ENCODE data around the gene MAP1B. TPM values are rescaled to one million over a fixed set of nuclear protein-coding genes. Genes with fewer than 3 reads are reported as not detected.

MAP1B gene
- polyA plus RNA-seq, 3 donors: 0.02 TPM; not detected in 2

DNA sequence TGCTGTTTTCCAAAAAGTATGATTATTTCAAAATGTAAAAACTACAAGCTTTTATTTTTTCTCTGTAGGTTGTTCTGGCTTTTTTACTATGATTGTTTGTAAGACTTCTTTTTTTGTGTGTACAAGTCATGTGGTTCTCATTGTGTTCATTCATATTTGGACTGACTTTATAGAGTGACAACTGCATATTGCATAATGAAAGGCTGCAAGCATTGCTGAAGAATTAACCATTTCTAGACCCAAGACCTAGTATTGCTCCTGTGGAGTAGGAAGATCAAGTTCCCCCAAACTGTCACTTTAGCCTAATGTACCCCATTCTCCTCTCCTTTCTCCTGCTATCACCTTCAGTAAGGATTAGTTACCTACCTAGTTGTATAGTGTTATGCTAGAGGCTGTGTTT is 10.0 kb downstream of the MAP1B start:
- Histone ChIP-seq H4K20me1 (ENCODE audit: insufficient read depth, low read length) (no peaks in the 10 kb centered on the region), H3K27ac (ENCODE audit: low read depth in 1 of 2, low read length in 2 of 2) (no peak overlapping the region), H3K9ac (ENCODE audit: insufficient read depth, low read length, poor library complexity, severe bottlenecking) (no peak overlapping the region), H3K4me1 (ENCODE audit: control insufficient read depth in 1 of 2, insufficient read depth in 2 of 2, low read length in 2 of 2) (no peaks in the 10 kb centered on the region), H3K27me3 (ENCODE audit: control insufficient read depth in 2 of 2, insufficient read depth in 2 of 2, low read length in 2 of 2) (peaks cover 16 to 24% of the 10 kb centered on the region in 2 donors), H3K36me3 (replicated peaks in 1 of 2; ENCODE audit: control insufficient read depth in 1 of 2, insufficient read depth in 2 of 2, low read length in 2 of 2) (no peaks in the 10 kb centered on the region), H2AFZ (ENCODE audit: insufficient read depth, low read depth, low read length, poor library complexity, severe bottlenecking) (no peak overlapping the region), H3K9me3 (replicated peaks in 1 of 2; ENCODE audit: control insufficient read depth in 1 of 2, insufficient read depth in 1 of 2, low read length in 2 of 2) (no peaks in the 10 kb centered on the region), H3K79me2 (ENCODE audit: insufficient read depth, low read length) (no peaks in the 10 kb centered on the region), H3K4me2 (replicated peaks; ENCODE audit: extremely low read depth, low read length, poor library complexity, severe bottlenecking) (no peak overlapping the region), H3K4me3 (replicated peaks in 1 of 3; ENCODE audit: low read depth in 2 of 3, low read length in 3 of 3) (no peak overlapping the region)
- H3K27me3 Mint-ChIP-seq (ENCODE audit: low read depth in 3 of 3): peaks cover 5 to 30% (median 10%) of the 10 kb centered on the region in 3 donors
- intact Hi-C loops (cut with micrococcal nuclease): no loop called here
- no peak overlapping the region for H3K4me3 Mint-ChIP-seq
- peaks cover 0 to 2% (median 0%) of the 10 kb centered on the region in 7 donors for H3K9me3 Mint-ChIP-seq
- H3K4me1 Mint-ChIP-seq: no peaks in the 10 kb centered on the region
- TF ChIP-seq, protein P1, sequence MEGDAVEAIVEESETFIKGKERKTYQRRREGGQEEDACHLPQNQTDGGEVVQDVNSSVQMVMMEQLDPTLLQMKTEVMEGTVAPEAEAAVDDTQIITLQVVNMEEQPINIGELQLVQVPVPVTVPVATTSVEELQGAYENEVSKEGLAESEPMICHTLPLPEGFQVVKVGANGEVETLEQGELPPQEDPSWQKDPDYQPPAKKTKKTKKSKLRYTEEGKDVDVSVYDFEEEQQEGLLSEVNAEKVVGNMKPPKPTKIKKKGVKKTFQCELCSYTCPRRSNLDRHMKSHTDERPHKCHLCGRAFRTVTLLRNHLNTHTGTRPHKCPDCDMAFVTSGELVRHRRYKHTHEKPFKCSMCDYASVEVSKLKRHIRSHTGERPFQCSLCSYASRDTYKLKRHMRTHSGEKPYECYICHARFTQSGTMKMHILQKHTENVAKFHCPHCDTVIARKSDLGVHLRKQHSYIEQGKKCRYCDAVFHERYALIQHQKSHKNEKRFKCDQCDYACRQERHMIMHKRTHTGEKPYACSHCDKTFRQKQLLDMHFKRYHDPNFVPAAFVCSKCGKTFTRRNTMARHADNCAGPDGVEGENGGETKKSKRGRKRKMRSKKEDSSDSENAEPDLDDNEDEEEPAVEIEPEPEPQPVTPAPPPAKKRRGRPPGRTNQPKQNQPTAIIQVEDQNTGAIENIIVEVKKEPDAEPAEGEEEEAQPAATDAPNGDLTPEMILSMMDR (IDR thresholded peaks at IDR 0.05): no peak
- DNase-seq: no peak
- H3K36me3 Mint-ChIP-seq: no peaks in the 10 kb centered on the region
- no peak overlapping the region for H3K27ac Mint-ChIP-seq

DNA sequence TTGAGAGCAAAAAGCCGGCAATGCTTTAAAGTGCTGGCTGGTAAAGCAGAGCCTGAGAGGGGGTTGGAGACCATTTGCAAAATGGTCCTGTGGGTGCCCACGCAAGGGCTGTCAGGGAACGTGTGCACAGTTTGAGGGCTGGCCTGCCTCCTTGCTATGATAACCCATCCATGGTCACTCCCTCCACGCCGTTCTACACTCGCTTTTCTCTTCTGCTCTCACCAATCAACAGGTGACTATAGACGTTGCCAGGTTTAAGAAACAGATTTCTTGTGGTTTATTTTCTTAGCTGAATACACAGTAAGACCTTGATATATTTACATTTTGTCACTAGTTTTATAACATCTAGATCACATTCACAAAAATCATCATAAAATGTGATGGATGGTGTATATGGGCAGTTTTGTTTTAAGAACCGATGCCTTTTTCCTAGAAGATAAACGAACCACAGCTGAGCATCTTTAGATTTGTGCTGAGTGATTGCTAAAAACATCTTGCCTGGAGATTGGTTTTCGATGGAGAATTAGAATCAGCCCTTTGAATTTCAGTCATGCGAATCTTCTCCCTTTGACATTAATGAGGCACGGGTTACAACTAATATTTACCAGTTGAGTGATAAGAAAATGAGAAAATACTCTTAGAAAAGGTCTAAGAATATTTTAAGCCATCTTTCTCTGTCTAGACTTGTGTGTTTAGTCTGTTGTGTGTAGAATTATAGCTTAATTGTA is 13.9 kb downstream of the MAP1B start:
- no peak for DNase-seq
- H3K4me1 ChIP-seq (ENCODE audit: control insufficient read depth in 1 of 2, insufficient read depth in 2 of 2, low read length in 2 of 2): no peaks in the 10 kb centered on the region
- TF ChIP-seq, protein P1 (IDR thresholded peaks at IDR 0.05): no peak
- H2AFZ ChIP-seq (ENCODE audit: insufficient read depth, low read depth, low read length, poor library complexity, severe bottlenecking): no peak overlapping the region
- no peaks in the 10 kb centered on the region for H3K4me1 Mint-ChIP-seq
- H3K4me3 Mint-ChIP-seq: no peak overlapping the region
- WGBS (ENCODE audit: insufficient coverage): 91% methylated on average over 4 of the region's 12 CpGs
- no peak overlapping the region for H3K9ac ChIP-seq (ENCODE audit: insufficient read depth, low read length, poor library complexity, severe bottlenecking)
- H3K27ac Mint-ChIP-seq: no peak overlapping the region
- no peaks in the 10 kb centered on the region for H3K36me3 ChIP-seq (replicated peaks in 1 of 2; ENCODE audit: control insufficient read depth in 1 of 2, insufficient read depth in 2 of 2, low read length in 2 of 2)
- H3K79me2 ChIP-seq (ENCODE audit: insufficient read depth, low read length): no peaks in the 10 kb centered on the region
- no peaks in the 10 kb centered on the region for H3K9me3 ChIP-seq (replicated peaks in 1 of 2; ENCODE audit: control insufficient read depth in 1 of 2, insufficient read depth in 1 of 2, low read length in 2 of 2)
- intact Hi-C loops (cut with micrococcal nuclease): no loop called here
- no peak overlapping the region for H3K27ac ChIP-seq (ENCODE audit: low read depth in 1 of 2, low read length in 2 of 2)
- no peak overlapping the region for H3K4me2 ChIP-seq (replicated peaks; ENCODE audit: extremely low read depth, low read length, poor library complexity, severe bottlenecking)
- peaks cover 6 to 10% of the 10 kb centered on the region in 2 donors for H3K27me3 ChIP-seq (ENCODE audit: control insufficient read depth in 2 of 2, insufficient read depth in 2 of 2, low read length in 2 of 2)
- peaks cover 0 to 2% (median 0%) of the 10 kb centered on the region in 7 donors for H3K9me3 Mint-ChIP-seq
- no peaks in the 10 kb centered on the region for H3K36me3 Mint-ChIP-seq
- H4K20me1 ChIP-seq (ENCODE audit: insufficient read depth, low read length): no peaks in the 10 kb centered on the region
- H3K4me3 ChIP-seq (replicated peaks in 1 of 3; ENCODE audit: low read depth in 2 of 3, low read length in 3 of 3): no peak overlapping the region
- peaks cover 10 to 21% (median 13%) of the 10 kb centered on the region in 3 donors for H3K27me3 Mint-ChIP-seq (ENCODE audit: low read depth in 3 of 3)
